Suppressor macrophage treated with lipopolysaccharide for 4 hours (primary cell): ENCODE data around the gene SLC12A3.

ENCODE experiments used
- DNase-seq: peaks from one replicate; pipeline ENCODE4 v3.0.0-alpha.2; 2020

The SLC12A3 gene

GRCh38 chr16:56864960-56865359 lies at the start of gene SLC12A3:
Gene SLC12A3 (plus strand): TSS chr16:56865207. CDS start chr16:56865236, 29 bp downstream.
- DNase-seq, result no peak

GRCh38 chr16:56815721-56816120 lies 49.3 kb upstream of the SLC12A3 start:
- DNase-seq, result no peak

- DNase-seq, result no peak
These were observed 48.0 kb upstream of the SLC12A3 start for GRCh38 chr16:56817056-56817455.

- no peak for DNase-seq
These were observed 47.1 kb upstream of the SLC12A3 start for GRCh38 chr16:56817938-56818337.

- no peak for DNase-seq
These were observed 41.8 kb upstream of the SLC12A3 start for GRCh38 chr16:56823081-56823733.

GRCh38 chr16:56824331-56824730 lies 40.7 kb upstream of the SLC12A3 start:
- peak; percentile 3 for DNase-seq

- no peak for DNase-seq
These were observed 40.2 kb upstream of the SLC12A3 start for GRCh38 chr16:56824804-56825203.

GRCh38 chr16:56825826-56826225 lies 39.2 kb upstream of the SLC12A3 start:
- DNase-seq, result no peak

GRCh38 chr16:56828647-56829046 lies 36.4 kb upstream of the SLC12A3 start:
- no peak for DNase-seq

GRCh38 chr16:56830669-56831068 lies 34.3 kb upstream of the SLC12A3 start:
- no peak for DNase-seq

- no peak for DNase-seq
These were observed 32.2 kb upstream of the SLC12A3 start for GRCh38 chr16:56832768-56833167.

- DNase-seq, result no peak
These were observed 31.6 kb upstream of the SLC12A3 start for GRCh38 chr16:56833243-56833970.

- DNase-seq, result no peak
These were observed 29.7 kb upstream of the SLC12A3 start for GRCh38 chr16:56835320-56835719.

- DNase-seq, result no peak
These were observed 28.4 kb upstream of the SLC12A3 start for GRCh38 chr16:56836410-56837230.

- DNase-seq, result no peak
These were observed 26.2 kb upstream of the SLC12A3 start for GRCh38 chr16:56838622-56839337.

GRCh38 chr16:56841233-56841632 lies 23.8 kb upstream of the SLC12A3 start:
- DNase-seq, result no peak

GRCh38 chr16:56841659-56842058 lies 23.3 kb upstream of the SLC12A3 start:
- no peak for DNase-seq

- DNase-seq, result no peak
These were observed 22.9 kb upstream of the SLC12A3 start for GRCh38 chr16:56842133-56842532.

GRCh38 chr16:56844056-56844455 lies 21.0 kb upstream of the SLC12A3 start:
- DNase-seq, result no peak

GRCh38 chr16:56847173-56847910 lies 17.7 kb upstream of the SLC12A3 start:
- peak; percentile 50 for DNase-seq

- DNase-seq, result peak; percentile 29
These were observed 16.7 kb upstream of the SLC12A3 start for GRCh38 chr16:56848029-56848936.
